Kidney glomerular epithelial cell (primary cell): ENCODE results near the gene ANKRD10.

ENCODE experiments used
- DNase-seq: peaks from one replicate; lab custom pipeline; 2025; lab: John Stamatoyannopoulos, UW

ANKRD10 gene

GRCh38 chr13:110885966-110886869, 28.7 kb downstream of the ANKRD10 start:
- no peak for DNase-seq

DNA sequence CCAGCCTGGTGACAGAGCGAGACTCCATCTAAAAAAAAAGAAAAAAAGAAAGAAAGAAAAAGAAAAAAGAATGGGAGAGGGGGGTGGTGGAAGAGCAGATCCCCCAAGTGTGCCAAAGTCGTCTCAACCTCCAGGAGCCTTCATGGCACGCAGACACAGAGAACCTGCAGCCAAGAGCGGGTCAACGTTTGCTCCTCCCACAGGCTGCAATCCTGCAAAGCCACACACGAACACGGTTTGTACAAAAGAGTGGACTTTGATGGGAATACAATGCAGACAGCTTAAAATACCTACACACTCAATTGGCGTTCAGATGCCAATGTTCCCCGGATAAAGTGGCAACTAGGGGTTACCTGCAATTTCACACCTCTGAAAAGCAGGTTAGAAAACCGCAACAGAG, 29.4 kb downstream of the ANKRD10 start:
- no peak for DNase-seq

GRCh38 chr13:110884517-110884916, 30.4 kb downstream of the ANKRD10 start:
- DNase-seq: no peak

GRCh38 chr13:110883542-110883941, 31.3 kb downstream of the ANKRD10 start:
- DNase-seq: no peak

DNA sequence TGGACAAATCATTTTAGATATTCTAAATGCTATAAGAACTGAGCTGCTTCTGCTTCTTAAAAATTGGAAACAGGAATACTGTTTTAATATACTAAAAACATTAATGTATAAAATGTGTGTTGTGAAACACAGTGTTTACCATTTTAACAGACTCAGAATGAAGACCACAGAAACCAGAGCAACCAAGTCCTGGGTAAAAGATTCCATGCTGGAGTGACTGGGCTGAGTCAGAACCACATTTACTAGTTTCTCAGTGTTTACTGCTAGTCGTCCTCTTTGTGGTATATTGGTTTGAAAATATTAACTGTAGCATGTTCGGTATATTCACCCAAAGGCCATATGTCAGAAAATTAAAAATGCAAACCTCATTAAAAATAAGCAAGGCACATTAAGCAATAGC, 31.9 kb downstream of the ANKRD10 start:
- no peak for DNase-seq

- DNase-seq: no peak
Observed at GRCh38 chr13:110881839-110882627, 32.8 kb downstream of the ANKRD10 start.

DNA sequence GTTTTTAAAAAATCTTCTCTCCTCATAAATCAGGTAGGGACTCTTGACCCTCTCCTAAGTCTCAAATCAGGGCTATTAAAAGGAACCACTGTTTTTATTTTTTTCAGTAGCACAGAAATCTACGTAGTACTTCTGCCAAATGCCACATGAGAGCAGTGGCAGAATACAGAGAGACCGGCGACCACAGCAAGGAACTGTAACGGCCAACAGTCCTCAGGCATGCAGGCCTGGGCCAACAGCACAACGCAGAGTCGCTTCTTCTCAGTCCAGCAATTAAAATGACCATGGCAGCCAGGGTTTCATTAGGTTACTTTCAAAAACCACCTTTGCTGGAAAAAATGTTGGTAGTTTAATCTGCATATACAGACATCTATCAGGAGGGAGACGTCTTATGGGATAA, 34.2 kb downstream of the ANKRD10 start:
- no peak for DNase-seq

DNA sequence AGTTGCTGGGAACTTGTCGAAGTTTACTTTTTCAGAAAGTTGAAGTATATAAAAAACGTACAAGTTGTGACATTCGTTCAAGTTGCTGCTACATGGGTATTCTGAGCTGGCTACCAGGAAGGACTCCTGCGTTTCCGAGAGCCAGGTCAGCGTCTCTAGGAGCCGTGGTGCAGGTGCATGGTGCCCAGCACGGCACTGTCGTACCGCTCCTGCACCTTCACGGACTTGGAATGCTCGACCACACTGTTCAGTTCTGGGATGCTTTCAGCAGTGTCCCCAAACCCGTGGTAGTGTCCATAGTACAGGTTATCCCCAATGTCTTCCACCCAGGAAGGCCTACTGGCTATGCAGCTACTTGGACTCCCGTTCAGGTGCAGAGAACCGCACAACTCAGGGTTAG, 35.4 kb downstream of the ANKRD10 start:
- DNase-seq: no peak

DNA sequence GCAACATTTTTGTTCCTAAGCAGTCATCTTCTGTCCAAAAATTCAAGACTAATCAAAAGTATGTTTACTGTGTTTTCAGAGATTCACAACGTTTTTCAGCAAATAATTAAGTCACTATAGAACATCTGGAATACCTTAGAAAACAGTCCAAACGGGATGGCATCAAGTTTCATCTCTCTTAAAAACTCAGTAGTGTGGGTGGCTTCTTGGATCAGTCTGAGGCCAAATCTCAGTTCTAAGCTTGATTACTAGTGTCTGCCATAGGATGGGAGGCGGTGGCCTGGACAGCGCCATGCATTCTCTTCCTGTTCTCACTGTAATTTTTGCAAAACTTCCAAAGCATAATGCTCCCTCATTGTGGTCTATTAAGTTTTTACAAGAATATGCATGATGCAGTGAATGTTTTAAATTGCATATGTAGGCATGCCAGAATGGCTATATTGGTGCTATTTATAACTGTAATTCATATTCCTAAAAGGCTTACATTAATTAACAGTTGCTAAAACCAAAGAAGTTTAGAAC, 37.1 kb downstream of the ANKRD10 start:
- no peak for DNase-seq

DNA sequence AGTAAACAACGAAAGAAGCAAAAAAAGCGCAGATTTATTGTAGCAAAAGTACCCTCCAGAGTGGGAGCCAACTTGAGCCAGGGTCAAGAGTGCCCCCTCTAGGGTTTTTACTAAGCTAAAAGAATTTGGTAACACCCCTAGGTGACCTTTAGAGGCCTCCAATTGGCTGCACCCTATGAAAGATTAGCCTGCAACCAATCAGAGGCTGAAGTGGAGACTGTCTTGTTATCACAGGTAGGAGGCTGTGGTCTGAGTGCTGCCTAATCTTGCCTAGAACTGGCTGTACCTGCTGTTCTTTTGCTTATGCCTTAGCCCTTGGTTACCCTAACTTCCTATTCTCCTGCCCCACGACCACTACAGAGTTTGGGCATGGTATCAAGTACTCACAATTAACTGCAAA, 38.3 kb downstream of the ANKRD10 start:
- DNase-seq: no peak

DNA sequence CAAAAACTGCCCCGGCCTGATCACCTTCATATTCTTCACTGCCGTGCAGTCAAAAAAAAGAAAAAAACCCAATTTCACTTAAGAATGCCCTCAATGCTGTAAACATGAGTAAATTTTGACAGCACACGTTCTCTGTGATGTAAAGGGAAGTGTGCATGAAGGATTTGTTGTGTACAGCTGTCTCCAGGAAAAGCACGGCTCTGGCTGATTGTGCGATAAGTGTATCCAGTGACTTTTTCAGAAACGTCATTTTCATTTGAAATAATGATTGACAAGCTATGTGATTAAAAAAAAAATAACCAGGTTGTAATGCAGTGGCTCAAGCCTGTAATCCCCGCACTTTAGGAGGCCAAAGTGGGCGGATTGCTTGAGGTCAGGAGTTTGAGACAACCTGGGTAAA, 39.6 kb downstream of the ANKRD10 start:
- DNase-seq: no peak

GRCh38 chr13:110874508-110874960, 40.3 kb downstream of the ANKRD10 start:
- peak; percentile 35 for DNase-seq

- no peak for DNase-seq
Observed at GRCh38 chr13:110873639-110874507, 41.0 kb downstream of the ANKRD10 start.

GRCh38 chr13:110872768-110873638, 41.9 kb downstream of the ANKRD10 start:
- DNase-seq: no peak

- no peak for DNase-seq
Observed at GRCh38 chr13:110872034-110872767, 42.7 kb downstream of the ANKRD10 start.

GRCh38 chr13:110869805-110870706, 44.8 kb downstream of the ANKRD10 start:
- peak; percentile 100 for DNase-seq

DNA sequence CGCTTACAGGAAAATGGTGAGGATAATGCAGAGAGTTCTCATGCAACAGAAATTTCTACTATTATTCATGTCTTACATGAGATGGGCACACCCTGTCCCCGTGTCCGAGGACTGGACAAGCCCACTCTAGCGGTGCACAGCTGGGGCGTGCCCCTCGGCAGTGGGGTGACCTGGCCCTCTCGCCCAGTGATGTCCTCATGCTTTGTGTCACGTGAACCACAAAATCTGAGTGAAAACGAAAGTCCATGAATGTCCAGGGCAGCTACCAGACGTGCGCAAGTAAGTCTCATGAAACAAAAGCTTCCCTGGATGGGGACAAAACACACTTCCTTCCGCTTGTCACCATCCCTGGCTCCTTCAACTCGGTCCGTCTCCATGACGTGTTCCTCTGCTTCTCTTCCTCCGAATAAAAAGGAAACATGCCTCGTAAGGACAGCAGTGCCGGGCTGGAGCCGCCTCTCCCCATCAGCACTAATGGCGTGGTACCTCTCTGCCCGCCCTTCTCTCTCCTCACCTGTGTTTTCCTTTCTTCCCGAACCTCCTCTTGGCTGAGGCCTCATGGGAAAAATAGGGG, 45.6 kb downstream of the ANKRD10 start:
- no peak for DNase-seq

DNA sequence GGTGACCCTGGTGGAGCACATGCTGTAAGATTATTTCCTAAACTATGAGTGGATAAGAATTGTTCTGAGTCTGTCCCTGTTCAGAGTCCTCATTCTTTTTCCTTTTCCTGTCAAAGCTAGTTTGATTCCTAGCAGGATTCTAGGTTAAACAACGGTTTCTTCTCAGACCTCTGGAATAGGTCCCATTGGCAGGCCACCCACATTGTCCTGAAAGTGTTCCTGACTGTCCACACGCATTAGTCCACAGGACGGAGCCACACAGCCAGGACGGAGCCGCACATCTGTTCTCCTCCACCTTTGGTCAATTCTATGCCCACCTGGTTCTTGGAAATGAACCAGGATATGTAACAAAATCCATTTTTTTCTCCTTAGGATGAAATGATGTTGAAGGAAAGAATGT, 46.1 kb downstream of the ANKRD10 start:
- DNase-seq: no peak

GRCh38 chr13:110867380-110867779, 47.5 kb downstream of the ANKRD10 start:
- DNase-seq: no peak
